ENCODE data around the gene MEGF11. TPM values are rescaled to one million over a fixed set of nuclear protein-coding genes. Genes with fewer than 3 reads are reported as not detected.

MEGF11 gene
- total RNA-seq, 1 donor from 2014 or later, result not detected

DNA sequence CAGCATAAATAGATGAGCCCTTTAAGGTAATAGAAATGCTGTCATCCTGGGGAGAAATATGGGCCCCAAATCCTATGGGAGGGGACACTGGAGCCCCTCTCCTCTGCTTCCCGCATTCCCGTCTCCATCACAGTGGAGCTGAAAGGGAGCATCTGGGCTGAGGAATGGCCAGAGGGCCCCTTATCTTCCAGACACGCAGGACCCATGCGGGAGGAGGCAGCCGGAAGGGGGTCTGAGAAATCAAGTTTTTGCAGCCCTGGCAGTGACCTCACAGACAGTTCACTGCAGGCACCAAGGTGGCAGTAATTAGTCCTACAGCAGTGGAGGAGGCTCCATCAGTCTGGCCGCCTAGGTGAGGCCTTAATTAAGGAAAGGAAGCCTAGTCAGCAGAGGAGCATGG is 304.1 kb downstream of the MEGF11 start:
- ChIA-PET CTCF (no interaction called here), POLR2A (no interaction called here)
- H3K4me3 Mint-ChIP-seq, result no peak overlapping the region
- DNase-seq (no peak), ATAC-seq (ENCODE audit: low read depth) (no peak)
- no peaks in the 10 kb centered on the region for H3K36me3 Mint-ChIP-seq (ENCODE audit: low read depth)
- H3K27me3 Mint-ChIP-seq, result peaks cover 4% of the 10 kb centered on the region
- H3K4me1 Mint-ChIP-seq, result peaks cover 3% of the 10 kb centered on the region
- no peaks in the 10 kb centered on the region for H3K9me3 Mint-ChIP-seq
- intact Hi-C loops (cut with micrococcal nuclease), result no loop called here
- TF ChIP-seq, protein P1, sequence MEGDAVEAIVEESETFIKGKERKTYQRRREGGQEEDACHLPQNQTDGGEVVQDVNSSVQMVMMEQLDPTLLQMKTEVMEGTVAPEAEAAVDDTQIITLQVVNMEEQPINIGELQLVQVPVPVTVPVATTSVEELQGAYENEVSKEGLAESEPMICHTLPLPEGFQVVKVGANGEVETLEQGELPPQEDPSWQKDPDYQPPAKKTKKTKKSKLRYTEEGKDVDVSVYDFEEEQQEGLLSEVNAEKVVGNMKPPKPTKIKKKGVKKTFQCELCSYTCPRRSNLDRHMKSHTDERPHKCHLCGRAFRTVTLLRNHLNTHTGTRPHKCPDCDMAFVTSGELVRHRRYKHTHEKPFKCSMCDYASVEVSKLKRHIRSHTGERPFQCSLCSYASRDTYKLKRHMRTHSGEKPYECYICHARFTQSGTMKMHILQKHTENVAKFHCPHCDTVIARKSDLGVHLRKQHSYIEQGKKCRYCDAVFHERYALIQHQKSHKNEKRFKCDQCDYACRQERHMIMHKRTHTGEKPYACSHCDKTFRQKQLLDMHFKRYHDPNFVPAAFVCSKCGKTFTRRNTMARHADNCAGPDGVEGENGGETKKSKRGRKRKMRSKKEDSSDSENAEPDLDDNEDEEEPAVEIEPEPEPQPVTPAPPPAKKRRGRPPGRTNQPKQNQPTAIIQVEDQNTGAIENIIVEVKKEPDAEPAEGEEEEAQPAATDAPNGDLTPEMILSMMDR (IDR thresholded peaks at IDR 0.05), result no peak
- no peak overlapping the region for H3K27ac Mint-ChIP-seq

DNA sequence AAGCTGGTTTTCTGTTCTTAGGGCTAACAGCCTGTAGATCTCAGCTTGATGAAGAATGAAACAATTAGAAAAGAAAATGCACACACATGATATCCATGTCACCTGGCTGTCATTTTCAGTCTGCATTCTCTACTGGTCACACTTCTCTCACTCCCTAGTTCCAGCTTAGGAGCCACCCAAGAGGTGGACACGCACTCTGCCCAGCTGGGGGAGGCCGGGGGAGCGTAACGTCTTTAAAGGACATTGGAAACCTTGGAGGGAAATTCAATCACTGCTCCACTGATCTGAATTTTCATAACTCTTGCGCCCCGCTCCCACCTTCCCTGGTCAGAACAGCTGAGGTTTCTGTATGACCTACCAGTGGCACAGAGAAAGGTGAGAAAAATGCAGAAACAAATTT is 304.5 kb downstream of the MEGF11 start:
- H3K4me3 Mint-ChIP-seq, result no peak overlapping the region
- TF ChIP-seq, protein P1 (IDR thresholded peaks at IDR 0.05), result no peak
- intact Hi-C loops (cut with micrococcal nuclease), result no loop called here

DNA sequence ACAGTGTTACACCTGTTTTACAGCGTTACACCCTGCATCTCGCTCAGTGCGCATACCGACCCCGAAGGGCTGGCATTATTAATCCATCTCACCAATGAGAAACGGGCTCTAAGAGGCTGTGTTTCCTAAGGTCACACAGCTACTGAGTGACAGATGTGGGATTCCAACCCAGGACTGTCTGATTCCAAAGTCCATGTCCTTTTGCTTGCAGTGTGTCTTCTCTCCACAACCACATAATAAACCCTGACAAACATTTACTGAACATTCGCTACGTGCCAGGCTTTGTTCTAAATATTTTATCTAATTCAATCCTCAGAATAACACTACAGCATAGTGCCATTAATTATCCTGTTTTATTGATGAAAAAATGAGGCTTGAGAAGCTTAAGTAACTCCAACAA is 305.2 kb downstream of the MEGF11 start:
- intact Hi-C loops (cut with micrococcal nuclease), result no loop called here
- Mint-ChIP-seq H3K4me1 (no peaks in the 10 kb centered on the region), H3K4me3 (no peak overlapping the region), H3K36me3 (ENCODE audit: low read depth) (no peaks in the 10 kb centered on the region), H3K9me3 (no peaks in the 10 kb centered on the region), H3K27ac (no peak overlapping the region), H3K27me3 (peaks cover 4% of the 10 kb centered on the region)
- CTCF ChIA-PET, result no interaction called here
- ATAC-seq (ENCODE audit: low read depth) (no peak), DNase-seq (no peak)
- POLR2A ChIA-PET, result no interaction called here
- TF ChIP-seq, protein P1 (IDR thresholded peaks at IDR 0.05), result no peak

More for the DNA sequence above, 304.5 kb downstream of the MEGF11 start:
- ChIA-PET CTCF (no interaction called here), POLR2A (no interaction called here)
- H3K4me1 Mint-ChIP-seq, result no peaks in the 10 kb centered on the region
- H3K36me3 Mint-ChIP-seq (ENCODE audit: low read depth), result no peaks in the 10 kb centered on the region
- peaks cover 4% of the 10 kb centered on the region for H3K27me3 Mint-ChIP-seq
- no peak overlapping the region for H3K27ac Mint-ChIP-seq
- no peak for DNase-seq
- no peak for ATAC-seq (ENCODE audit: low read depth)
- H3K9me3 Mint-ChIP-seq, result no peaks in the 10 kb centered on the region

DNA sequence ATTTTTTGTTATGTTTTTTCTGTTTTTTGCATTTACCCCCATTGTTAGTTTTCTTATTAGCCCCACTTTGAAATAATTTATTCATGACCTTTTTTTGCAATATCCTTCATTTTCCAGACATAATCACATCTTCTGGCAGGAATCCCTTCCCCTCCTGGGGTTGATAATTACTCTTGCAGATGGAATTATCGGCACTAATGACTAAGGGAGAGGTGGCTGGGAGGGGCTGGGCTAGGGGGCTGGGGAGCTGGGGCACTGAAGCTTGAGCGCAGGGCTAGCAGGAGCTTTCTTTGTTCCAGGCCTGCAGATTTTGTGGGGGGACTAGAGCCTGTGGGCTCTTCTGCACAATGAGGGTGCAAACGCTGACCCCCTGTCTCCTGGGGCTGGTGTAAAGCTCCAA is 306.5 kb downstream of the MEGF11 start:
- H3K9me3 Mint-ChIP-seq, result no peaks in the 10 kb centered on the region
- H3K27ac Mint-ChIP-seq, result no peak overlapping the region
- ATAC-seq (ENCODE audit: low read depth) (no peak), DNase-seq (no peak)
- no peaks in the 10 kb centered on the region for H3K36me3 Mint-ChIP-seq (ENCODE audit: low read depth)
- TF ChIP-seq, protein P1 (IDR thresholded peaks at IDR 0.05), result no peak
- ChIA-PET POLR2A (no interaction called here), CTCF (no interaction called here)
- H3K27me3 Mint-ChIP-seq, result peaks cover 3% of the 10 kb centered on the region
- H3K4me3 Mint-ChIP-seq, result no peak overlapping the region
- H3K4me1 Mint-ChIP-seq, result no peaks in the 10 kb centered on the region
- intact Hi-C loops (cut with micrococcal nuclease), result no loop called here

DNA sequence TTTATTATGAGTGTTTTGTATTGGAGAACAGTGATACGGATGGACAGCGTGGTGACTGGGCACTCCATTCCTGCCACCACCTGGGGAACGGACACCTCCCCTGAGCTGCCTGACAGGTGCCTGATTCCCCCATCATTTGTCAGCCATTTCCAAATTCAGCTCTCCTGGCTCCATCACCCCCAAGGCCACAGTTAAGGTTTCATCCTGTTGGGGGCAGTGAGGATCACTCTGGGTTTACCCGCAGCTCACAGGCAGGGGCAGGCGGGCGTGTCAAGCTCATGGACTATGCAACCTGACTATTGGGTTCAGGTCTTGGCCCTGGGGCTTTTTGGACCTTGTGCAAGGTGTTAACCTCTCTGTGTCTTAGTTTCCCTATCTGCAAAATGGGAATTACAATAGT is 307.9 kb downstream of the MEGF11 start:
- peaks cover 1% of the 10 kb centered on the region for H3K27me3 Mint-ChIP-seq
- H3K4me1 Mint-ChIP-seq, result no peaks in the 10 kb centered on the region
- H3K9me3 Mint-ChIP-seq, result no peaks in the 10 kb centered on the region
- no peak for ATAC-seq (ENCODE audit: low read depth)
- ChIA-PET CTCF (no interaction called here), POLR2A (no interaction called here)
- no peak overlapping the region for H3K27ac Mint-ChIP-seq
- TF ChIP-seq, protein P1 (IDR thresholded peaks at IDR 0.05), result no peak
- intact Hi-C loops (cut with micrococcal nuclease), result no loop called here
- no peak for DNase-seq
- no peak overlapping the region for H3K4me3 Mint-ChIP-seq
- no peaks in the 10 kb centered on the region for H3K36me3 Mint-ChIP-seq (ENCODE audit: low read depth)
